Smooth muscle cell (in vitro differentiated cells): ENCODE measurements around the gene C1orf210. TPM values are rescaled to one million over a fixed set of nuclear protein-coding genes. Genes with fewer than 3 reads are reported as not detected.

Experiments
- DNase-seq: peaks from one replicate; lab custom pipeline; 2025; ENCODE audit not compliant: unreplicated experiment; lab: John Stamatoyannopoulos, UW
- H2AFZ ChIP-seq: fragments of 200-600 bp; sonication (generic); 2 replicates; pipeline ENCODE4 v1.6.0; 2016; ENCODE audit warnings: antibody characterized with exemption, low read depth, mild to moderate bottlenecking
- H3F3A ChIP-seq: fragments of 200-600 bp; sonication (generic); 2 replicates; pipeline ENCODE4 v1.6.0; 2017; ENCODE audit warnings: antibody characterized with exemption, low read depth
- H3K27ac ChIP-seq: fragments of 200-600 bp; sonication (generic); 2 replicates; pipeline ENCODE4 v1.5.1; 2016; ENCODE audit warnings: low read depth, mild to moderate bottlenecking
- H3K27me3 ChIP-seq: fragments of 200-600 bp; sonication (generic); 2 replicates; pipeline ENCODE4 v1.6.1; 2016; ENCODE audit warnings: low read depth, mild to moderate bottlenecking
- H3K36me3 ChIP-seq: fragments of 200-600 bp; sonication (generic); 2 replicates; pipeline ENCODE4 v1.5.1; 2016; ENCODE audit warnings: low read depth
- H3K4me1 ChIP-seq: fragments of 200-600 bp; sonication (generic); 2 replicates; pipeline ENCODE4 v1.5.1; 2016; ENCODE audit warnings: low read depth
- H3K4me2 ChIP-seq: fragments of 200-600 bp; sonication (generic); 2 replicates; pipeline ENCODE4 v1.6.0; 2016; ENCODE audit warnings: mild to moderate bottlenecking
- H3K4me3 ChIP-seq: fragments of 200-600 bp; sonication (generic); 2 replicates; pipeline ENCODE4 v1.5.1; 2016; ENCODE audit warnings: mild to moderate bottlenecking
- H3K79me2 ChIP-seq: fragments of 200-600 bp; sonication (generic); 2 replicates; pipeline ENCODE4 v1.6.0; 2016; ENCODE audit warnings: low read depth, mild to moderate bottlenecking
- H3K9ac ChIP-seq: fragments of 200-600 bp; sonication (generic); 2 replicates; pipeline ENCODE4 v1.6.0; 2016; ENCODE audit warnings: low read depth
- H3K9me3 ChIP-seq: fragments of 200-600 bp; sonication (generic); replicated peaks from 2 replicates; pipeline ENCODE4 v1.5.1; 2016; ENCODE audit warnings: low read depth
- H4K20me1 ChIP-seq: fragments of 200-600 bp; sonication (generic); 2 replicates; pipeline ENCODE4 v1.6.0; 2016; ENCODE audit warnings: low read depth
- CTCF ChIP-seq: fragments of 200-600 bp; sonication (generic); IDR thresholded peaks from 2 replicates; pipeline ENCODE4 v1.5.1; 2017; ENCODE audit warnings: borderline replicate concordance, mild to moderate bottlenecking, antibody characterized with exemption; ENCODE audit not compliant: insufficient read depth, poor library complexity, severe bottlenecking
- WGBS: methylation state at CpG from one replicate; pipeline ENCODE4 v1.1.7; 2016; ENCODE audit warnings: low lambda C conversion rate; 5-methylcytosine and 5-hydroxymethylcytosine counted together
- polyA plus RNA-seq: library from polyadenylated mRNA; unstranded; fragments of >200 nt; fragmentation: Nextera tagmentation; extraction: Ambion mirVana; gene quantifications from 2 replicates; pipeline ENCODE4 v1.2.1, GENCODE V29; 2016
- total RNA-seq: library from RNA; depleted of rRNA; stranded (reverse); fragments of >200 nt; gene quantifications from 2 replicates; pipeline ENCODE4 v1.2.3, GENCODE V29; 2014

Gene C1orf210
- total and polyA plus RNA-seq, 2 experiments from 2014 or later: 0.72 to 1.2 TPM

GRCh38 chr1:43250351-43250761 lies 35.0 kb downstream of the C1orf210 start:
- Histone ChIP-seq H4K20me1 (no peaks in the 10 kb centered on the region), H3K27me3 (no peaks in the 10 kb centered on the region), H2AFZ (no peak overlapping the region), H3K4me2 (no peak overlapping the region), H3K36me3 (no peaks in the 10 kb centered on the region), H3K4me3 (no peak overlapping the region), H3F3A (no peaks in the 10 kb centered on the region), H3K79me2 (no peaks in the 10 kb centered on the region), H3K9ac (no peak overlapping the region), H3K9me3 (no peaks in the 10 kb centered on the region), H3K27ac (no peak overlapping the region), H3K4me1 (no peaks in the 10 kb centered on the region)
- no peak for TF ChIP-seq CTCF
- no peak for DNase-seq
- WGBS: 84% methylated on average over 3 of the region's 3 CpGs

GRCh38 chr1:43247256-43247921 lies 38.0 kb downstream of the C1orf210 start:
- Histone ChIP-seq H3K36me3 (no peaks in the 10 kb centered on the region), H2AFZ (no peak overlapping the region), H3K4me3 (no peak overlapping the region), H3F3A (no peaks in the 10 kb centered on the region), H3K27ac (no peak overlapping the region), H4K20me1 (no peaks in the 10 kb centered on the region), H3K4me2 (no peak overlapping the region), H3K9ac (no peak overlapping the region), H3K79me2 (no peaks in the 10 kb centered on the region), H3K27me3 (no peaks in the 10 kb centered on the region), H3K9me3 (no peaks in the 10 kb centered on the region), H3K4me1 (no peaks in the 10 kb centered on the region)
- 91% methylated on average over 6 of the region's 6 CpGs for WGBS
- DNase-seq: no peak
- no peak for TF ChIP-seq CTCF

- DNase-seq: no peak
- Histone ChIP-seq H3K79me2 (no peaks in the 10 kb centered on the region), H3K9ac (no peak overlapping the region), H3K4me3 (no peak overlapping the region), H3K27me3 (no peaks in the 10 kb centered on the region), H3K4me2 (no peak overlapping the region), H3K4me1 (no peaks in the 10 kb centered on the region), H3K36me3 (no peaks in the 10 kb centered on the region), H4K20me1 (no peaks in the 10 kb centered on the region), H3K27ac (no peak overlapping the region), H2AFZ (no peak overlapping the region), H3K9me3 (no peaks in the 10 kb centered on the region), H3F3A (no peaks in the 10 kb centered on the region)
- no peak for TF ChIP-seq CTCF
- WGBS: 94% methylated on average over 4 of the region's 4 CpGs
Measured at GRCh38 chr1:43246466-43247213, 38.7 kb downstream of the C1orf210 start.

GRCh38 chr1:43243299-43243698 lies 42.1 kb downstream of the C1orf210 start:
- WGBS: 91% methylated on average over 6 of the region's 6 CpGs
- H3K36me3 ChIP-seq: no peaks in the 10 kb centered on the region
- no peak overlapping the region for H2AFZ ChIP-seq
- no peaks in the 10 kb centered on the region for H3F3A ChIP-seq
- no peak overlapping the region for H3K9ac ChIP-seq
- H3K9me3 ChIP-seq: no peaks in the 10 kb centered on the region
- H3K4me2 ChIP-seq: no peak overlapping the region
- H4K20me1 ChIP-seq: no peaks in the 10 kb centered on the region
- H3K27ac ChIP-seq: no peak overlapping the region
- no peaks in the 10 kb centered on the region for H3K4me1 ChIP-seq
- no peak overlapping the region for H3K4me3 ChIP-seq
- H3K27me3 ChIP-seq: no peaks in the 10 kb centered on the region
- no peak for DNase-seq
- H3K79me2 ChIP-seq: no peaks in the 10 kb centered on the region
- TF ChIP-seq CTCF: no peak
